Suprapubic skin (tissue), 4 donors: ENCODE results near the gene TSC22D1. TPM values are rescaled to one million over a fixed set of nuclear protein-coding genes. Genes with fewer than 3 reads are reported as not detected.
A peak's percentile ranks its signal among the peaks of the same experiment; 100 is the strongest.

Experiments
- DNase-seq, 2 donors: peaks; one replicate each; pipeline ENCODE4 v3.0.0-alpha.2; 2019; ENCODE audit warnings: low spot score in 2 of 2
- H3K27ac ChIP-seq: fragments of 200-600 bp; sonication (generic); one replicate; pipeline ENCODE4 v1.5.1; 2019
- H3K27me3 ChIP-seq: fragments of 200-600 bp; sonication (generic); one replicate; pipeline ENCODE4 v1.5.1; 2019
- H3K36me3 ChIP-seq: fragments of 200-600 bp; sonication (generic); one replicate; pipeline ENCODE4 v1.5.1; 2019
- H3K4me1 ChIP-seq: fragments of 200-600 bp; sonication (generic); one replicate; pipeline ENCODE4 v1.5.1; 2019
- H3K4me3 ChIP-seq: fragments of 200-600 bp; sonication (generic); one replicate; pipeline ENCODE4 v1.5.1; 2019; ENCODE audit warnings: mild to moderate bottlenecking
- H3K9me3 ChIP-seq: fragments of 200-600 bp; sonication (generic); one replicate; pipeline ENCODE4 v1.5.1; 2019
- CTCF ChIP-seq, 2 donors: fragments of 200-600 bp in 1 of 2; fragments of 450-650 bp in 1 of 2; sonication (generic) in 1 of 2; IDR thresholded peaks; one replicate each; pipeline ENCODE4 v1.5.1; 2016 to 2019; ENCODE audit warnings: antibody characterized with exemption in 2 of 2, mild to moderate bottlenecking in 1 of 2, moderate library complexity in 1 of 2
- EP300 ChIP-seq: sonication (generic); formaldehyde crosslinking; IDR thresholded peaks from one replicate; pipeline ENCODE4 v1.6.1; 2017; ENCODE audit warnings: antibody characterized with exemption
- POLR2A ChIP-seq, 2 donors: fragments of 450-650 bp; IDR thresholded peaks; one replicate each; pipeline ENCODE4 v1.6.1; 2017; ENCODE audit warnings: antibody characterized with exemption in 2 of 2, mild to moderate bottlenecking in 2 of 2, moderate library complexity in 2 of 2
- POLR2AphosphoS5 ChIP-seq, 3 donors: sonication (generic); formaldehyde crosslinking; IDR thresholded peaks; one replicate each; pipeline ENCODE4 v1.6.1; 2017; ENCODE audit warnings: antibody characterized with exemption in 3 of 3
- WGBS: methylation state at CpG from one replicate; pipeline ENCODE4 v1.1.5; 2018; 5-methylcytosine and 5-hydroxymethylcytosine counted together
- total RNA-seq, 4 donors: library from RNA; depleted of rRNA; stranded (reverse); fragments of >200 nt; gene quantifications; one replicate each; pipeline ENCODE4 v1.1.0, GENCODE V29; 2016

Gene TSC22D1
- total RNA-seq, 4 donors from 2014 or later, result 70.3 to 135 (median 92.1) TPM

GRCh38 chr13:44437356-44438233 is 138.5 kb downstream of the TSC22D1 start:
- Histone ChIP-seq H3K27ac (peak overlapping the region; percentile 96), H3K4me1 (peaks cover 32% of the 10 kb centered on the region), H3K9me3 (no peaks in the 10 kb centered on the region), H3K36me3 (peaks cover 17% of the 10 kb centered on the region), H3K27me3 (no peaks in the 10 kb centered on the region), H3K4me3 (peak overlapping the region; percentile 80)
- 1% methylated on average over 5 of the region's 5 CpGs for WGBS
- DNase-seq, result no peak
- TF ChIP-seq CTCF (IDR thresholded peaks at IDR 0.05), result peak; percentile 29 to 33
- TF ChIP-seq EP300, result no peak

- H3K4me1 ChIP-seq, result peaks cover 35% of the 10 kb centered on the region
- WGBS, result 0% methylated on average over 24 of the region's 38 CpGs
- peak; percentile 96 for DNase-seq
Observed at GRCh38 chr13:44436589-44437337, 139.4 kb downstream of the TSC22D1 start.

GRCh38 chr13:44435919-44436510 is 140.1 kb downstream of the TSC22D1 start:
- H3K4me1 ChIP-seq, result peaks cover 35% of the 10 kb centered on the region
- 1% methylated on average over 9 of the region's 9 CpGs for WGBS
- peaks cover 17% of the 10 kb centered on the region for H3K36me3 ChIP-seq
- H3K4me3 ChIP-seq, result peak overlapping the region; percentile 80
- H3K9me3 ChIP-seq, result no peaks in the 10 kb centered on the region
- no peak for DNase-seq
- no peaks in the 10 kb centered on the region for H3K27me3 ChIP-seq
- peak overlapping the region; percentile 96 for H3K27ac ChIP-seq
- TF ChIP-seq POLR2AphosphoS5 (IDR thresholded peaks at IDR 0.05) (no peak), POLR2A (IDR thresholded peaks at IDR 0.05) (no peak), EP300 (no peak), CTCF (IDR thresholded peaks at IDR 0.05) (no peak)

More at GRCh38 chr13:44436589-44437337, 139.4 kb downstream of the TSC22D1 start:
- Histone ChIP-seq H3K4me3 (peak overlapping the region; percentile 80), H3K9me3 (no peaks in the 10 kb centered on the region), H3K27ac (peak overlapping the region; percentile 96), H3K27me3 (no peaks in the 10 kb centered on the region), H3K36me3 (peaks cover 17% of the 10 kb centered on the region)
- TF ChIP-seq POLR2A (IDR thresholded peaks at IDR 0.05), result peak; percentile 59 to 95
- TF ChIP-seq CTCF (IDR thresholded peaks at IDR 0.05), result no peak
- TF ChIP-seq POLR2AphosphoS5 (IDR thresholded peaks at IDR 0.05), result peak; percentile 58 to 88 (median 78)
- no peak for TF ChIP-seq EP300

GRCh38 chr13:44435142-44435918 is 140.8 kb downstream of the TSC22D1 start:
- Histone ChIP-seq H3K27me3 (no peaks in the 10 kb centered on the region), H3K9me3 (no peaks in the 10 kb centered on the region), H3K27ac (peak overlapping the region; percentile 96), H3K4me3 (peak overlapping the region; percentile 80), H3K4me1 (peaks cover 35% of the 10 kb centered on the region), H3K36me3 (peaks cover 17% of the 10 kb centered on the region)
- DNase-seq, result peak; percentile 98
- under 1% methylated on average over 50 of the region's 51 CpGs for WGBS
- TF ChIP-seq POLR2AphosphoS5 (IDR thresholded peaks at IDR 0.05), result no peak
- TF ChIP-seq EP300, result no peak
- TF ChIP-seq POLR2A (IDR thresholded peaks at IDR 0.05), result no peak
- no peak for TF ChIP-seq CTCF (IDR thresholded peaks at IDR 0.05)
